Fibroblast of lung (primary cell): ENCODE measurements around the gene LUC7L.

ENCODE experiments used
- EZH2 ChIP-seq: IDR thresholded peaks from 2 replicates; pipeline ENCODE4 v1.5.1; 2012; ENCODE audit warnings: low read length, control low read depth, mild to moderate bottlenecking; ENCODE audit errors: missing control alignments
- TF ChIP-seq, protein P1 (sequence below), 2 donors: IDR thresholded peaks in 1 of 2; conservative IDR thresholded peaks in 1 of 2; 1 replicate in 1 of 2; 2 replicates in 1 of 2; pipeline ENCODE4 v1.5.1; 2011 to 2012; ENCODE audit warnings: low read length in 2 of 2, control low read depth in 1 of 2, inconsistent platforms in 1 of 2, low read depth in 1 of 2, mild to moderate bottlenecking in 1 of 2

DNA sequence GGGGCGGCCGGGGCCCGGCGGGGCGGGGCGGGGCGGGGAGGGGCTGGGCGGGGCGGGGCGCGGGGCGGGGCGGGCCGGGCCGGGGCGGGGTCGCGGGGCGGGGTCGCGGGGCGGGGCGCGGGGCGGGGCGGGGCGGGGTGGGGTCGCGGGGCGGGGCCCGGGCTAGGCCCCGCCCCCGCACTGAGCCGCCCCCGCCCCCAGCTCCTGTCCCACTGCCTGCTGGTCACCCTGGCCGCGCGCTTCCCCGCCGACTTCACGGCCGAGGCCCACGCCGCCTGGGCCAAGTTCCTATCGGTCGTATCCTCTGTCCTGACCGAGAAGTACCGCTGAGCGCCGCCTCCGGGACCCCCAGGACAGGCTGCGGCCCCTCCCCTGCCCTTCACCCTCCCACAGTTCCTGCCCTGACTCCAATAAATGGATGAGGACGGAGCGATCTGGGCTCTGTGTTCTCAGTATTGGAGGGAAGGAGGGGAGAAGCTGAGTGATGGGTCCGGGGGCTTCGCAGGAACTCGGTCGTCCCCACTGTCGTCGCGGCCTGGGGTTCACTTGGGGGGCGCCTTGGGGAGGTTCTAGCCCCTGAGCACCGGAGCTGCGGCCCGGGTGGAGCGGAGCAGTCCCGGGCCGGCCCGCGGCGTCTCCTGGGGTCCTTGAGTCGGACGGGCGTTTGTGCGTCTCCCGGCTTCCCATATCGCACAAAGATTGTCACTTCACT lies 64.3 kb downstream of the LUC7L start:
- TF ChIP-seq, protein P1, sequence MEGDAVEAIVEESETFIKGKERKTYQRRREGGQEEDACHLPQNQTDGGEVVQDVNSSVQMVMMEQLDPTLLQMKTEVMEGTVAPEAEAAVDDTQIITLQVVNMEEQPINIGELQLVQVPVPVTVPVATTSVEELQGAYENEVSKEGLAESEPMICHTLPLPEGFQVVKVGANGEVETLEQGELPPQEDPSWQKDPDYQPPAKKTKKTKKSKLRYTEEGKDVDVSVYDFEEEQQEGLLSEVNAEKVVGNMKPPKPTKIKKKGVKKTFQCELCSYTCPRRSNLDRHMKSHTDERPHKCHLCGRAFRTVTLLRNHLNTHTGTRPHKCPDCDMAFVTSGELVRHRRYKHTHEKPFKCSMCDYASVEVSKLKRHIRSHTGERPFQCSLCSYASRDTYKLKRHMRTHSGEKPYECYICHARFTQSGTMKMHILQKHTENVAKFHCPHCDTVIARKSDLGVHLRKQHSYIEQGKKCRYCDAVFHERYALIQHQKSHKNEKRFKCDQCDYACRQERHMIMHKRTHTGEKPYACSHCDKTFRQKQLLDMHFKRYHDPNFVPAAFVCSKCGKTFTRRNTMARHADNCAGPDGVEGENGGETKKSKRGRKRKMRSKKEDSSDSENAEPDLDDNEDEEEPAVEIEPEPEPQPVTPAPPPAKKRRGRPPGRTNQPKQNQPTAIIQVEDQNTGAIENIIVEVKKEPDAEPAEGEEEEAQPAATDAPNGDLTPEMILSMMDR (conservative IDR thresholded peaks at IDR 0.05 in 1 of 2, IDR thresholded peaks at IDR 0.05 in 1 of 2; ENCODE audit: low read depth in 1 of 2, low read length in 2 of 2) = no peak
- TF ChIP-seq EZH2 = no peak
